GM12878 (cell line): ENCODE measurements around the gene VWA7. TPM values are rescaled to one million over a fixed set of nuclear protein-coding genes. Genes with fewer than 3 reads are reported as not detected.
A peak's percentile ranks its signal among the peaks of the same experiment; 100 is the strongest.

Experiments
- BACH1 ChIP-seq: fragments of 450-650 bp; IDR thresholded peaks from 2 replicates; pipeline ENCODE4 v1.6.1; 2017; ENCODE audit warnings: mild to moderate bottlenecking, borderline replicate concordance
- BCLAF1 ChIP-seq: fragments of 450-650 bp; IDR thresholded peaks from 2 replicates; pipeline ENCODE4 v1.6.1; 2017; ENCODE audit warnings: antibody characterized with exemption, mild to moderate bottlenecking, moderate library complexity
- BHLHE40 ChIP-seq, 2 experiments: fragments of 450-650 bp in 1 of 2; IDR thresholded peaks; 2 replicates each; pipeline ENCODE4 v1.6.1; 2011 to 2017; ENCODE audit warnings: low read depth in 2 of 2, borderline replicate concordance in 1 of 2, improper control_type of control experiment in 1 of 2, low read length in 1 of 2, mild to moderate bottlenecking in 1 of 2
- CBFB ChIP-seq: IDR thresholded peaks from 2 replicates; pipeline ENCODE4 v1.6.1; 2016; ENCODE audit warnings: antibody characterized with exemption, low read depth
- CHD1 ChIP-seq: IDR thresholded peaks from 2 replicates; pipeline ENCODE4 v1.6.1; 2012; ENCODE audit warnings: low read depth, low read length, improper control_type of control experiment
- EGR1 ChIP-seq, 2 experiments: IDR thresholded peaks; 1 replicate in 1 of 2; 2 replicates in 1 of 2; pipeline ENCODE4 v1.6.1; 2011 to 2012; ENCODE audit warnings: low read depth in 2 of 2, low read length in 2 of 2, borderline replicate concordance in 1 of 2, mild to moderate bottlenecking in 1 of 2, moderate library complexity in 1 of 2
- ELK1 ChIP-seq: IDR thresholded peaks from 2 replicates; pipeline ENCODE4 v1.6.1; 2012; ENCODE audit warnings: low read depth, low read length, improper control_type of control experiment
- HCFC1 ChIP-seq: fragments of 150-350 bp; IDR thresholded peaks from 2 replicates; pipeline ENCODE4 v1.6.1; 2014; ENCODE audit warnings: low read length
- HDAC2 ChIP-seq: fragments of 200-600 bp; sonication (generic); IDR thresholded peaks from 2 replicates; pipeline ENCODE4 v1.6.1; 2017
- MEF2A ChIP-seq: IDR thresholded peaks from 2 replicates; pipeline ENCODE4 v1.6.1; 2011; ENCODE audit warnings: low read depth, mild to moderate bottlenecking, low read length, moderate library complexity; ENCODE audit not compliant: insufficient read depth
- MYC ChIP-seq: IDR thresholded peaks from 2 replicates; pipeline ENCODE4 v1.6.1; 2011; ENCODE audit warnings: mild to moderate bottlenecking, low read length, moderate library complexity, inconsistent platforms; ENCODE audit not compliant: insufficient read depth, insufficient replicate concordance, insufficient read length, severe bottlenecking
- NFXL1 ChIP-seq: fragments of 450-650 bp; IDR thresholded peaks from 2 replicates; pipeline ENCODE4 v1.6.1; 2017; ENCODE audit warnings: antibody characterized with exemption, mild to moderate bottlenecking, borderline replicate concordance
- NRF1 ChIP-seq: conservative IDR thresholded peaks from 2 replicates; pipeline ENCODE4 v1.6.1; 2011; ENCODE audit warnings: mild to moderate bottlenecking, low read depth, low read length, improper control_type of control experiment
- RUNX3 ChIP-seq: IDR thresholded peaks from 2 replicates; pipeline ENCODE4 v1.6.1; 2012; ENCODE audit warnings: low read length, inconsistent platforms
- SKIL ChIP-seq: fragments of 450-650 bp; IDR thresholded peaks from 2 replicates; pipeline ENCODE4 v1.6.1; 2017; ENCODE audit warnings: mild to moderate bottlenecking, low read depth, inconsistent platforms; ENCODE audit not compliant: poor library complexity, severe bottlenecking
- SMAD5 ChIP-seq: IDR thresholded peaks from 2 replicates; pipeline ENCODE4 v1.6.1; 2016; ENCODE audit warnings: antibody characterized with exemption, low read depth
- SMARCA5 ChIP-seq: fragments of 450-650 bp; IDR thresholded peaks from 2 replicates; pipeline ENCODE4 v1.6.1; 2017; ENCODE audit warnings: mild to moderate bottlenecking
- SREBF2 ChIP-seq: IDR thresholded peaks from 2 replicates; pipeline ENCODE4 v1.6.1; 2012; ENCODE audit warnings: mild to moderate bottlenecking, low read length
- TCF3 ChIP-seq: IDR thresholded peaks from 2 replicates; pipeline ENCODE4 v1.6.1; 2012; ENCODE audit warnings: low read depth, mild to moderate bottlenecking, low read length, borderline replicate concordance; ENCODE audit not compliant: insufficient read depth
- YY1 ChIP-seq: IDR thresholded peaks from 2 replicates; pipeline ENCODE4 v1.6.1; 2011; ENCODE audit warnings: low read depth, mild to moderate bottlenecking, low read length
- ZBTB33 ChIP-seq: fragments of 450-650 bp; IDR thresholded peaks from 2 replicates; pipeline ENCODE4 v1.6.1; 2017; ENCODE audit warnings: mild to moderate bottlenecking
- ZNF384 ChIP-seq: IDR thresholded peaks from 2 replicates; pipeline ENCODE4 v1.6.1; 2012; ENCODE audit warnings: low read depth, mild to moderate bottlenecking, low read length, improper control_type of control experiment, borderline replicate concordance
- ZSCAN29 ChIP-seq: fragments of 450-650 bp; IDR thresholded peaks from 2 replicates; pipeline ENCODE4 v1.6.1; 2017; ENCODE audit warnings: mild to moderate bottlenecking, moderate library complexity
- polyA plus RNA-seq, 11 experiments: library from polyadenylated mRNA; depleted of rRNA in 4 of 11; unstranded in 6 of 11; stranded (reverse) in 5 of 11; fragments of >200 nt; fragmentation: Nextera tagmentation in 4 of 11; fragmentation: Illumina TruSeq in 1 of 11; extraction: Ambion mirVana in 4 of 11; extraction: Trizol in 1 of 11; gene quantifications; 1 replicate in 1 of 11; 2 replicates in 10 of 11; pipeline versions ENCODE4 v1.2.1 to v1.2.3, GENCODE V29; 2011 to 2016; ENCODE audit warnings: inconsistent platforms in 2 of 11, missing spikeins in 2 of 11, low read depth in 1 of 11
- total RNA-seq, 4 experiments: library from RNA; depleted of rRNA in 3 of 4; stranded (reverse); fragments of >200 nt in 3 of 4; fragmentation: Illumina TruSeq in 1 of 4; extraction: Trizol in 1 of 4; gene quantifications; 2 replicates each; pipeline versions ENCODE4 v1.2.1 to v1.2.3, GENCODE V29; 2013 to 2021

The VWA7 gene
- total and polyA plus RNA-seq, 10 of the 15 experiments (the other 5 are each of a cell fraction or from before 2014, with no cell fraction given) = 0.11 to 3.1 (median 1.2) TPM; not detected in 1

- TF ChIP-seq BCLAF1 = no peak
- TF ChIP-seq CBFB = no peak
- no peak for TF ChIP-seq YY1
- TF ChIP-seq SKIL = peak; percentile 13
- no peak for TF ChIP-seq SMARCA5
- peak; percentile 39; the same call in 1 of the 2 replicates for TF ChIP-seq HCFC1
- TF ChIP-seq ELK1 = no peak
- TF ChIP-seq NFXL1 = no peak
- TF ChIP-seq MYC = no peak
- no peak for TF ChIP-seq BHLHE40 (IDR thresholded peaks at IDR 0.05; ENCODE audit: borderline replicate concordance in 1 of 2, low read depth in 2 of 2, low read length in 1 of 2)
- TF ChIP-seq ZSCAN29 = no peak
- 0 out of 2 replicates have a peak, but pooled peaks have one; percentile 57 for TF ChIP-seq CHD1
- no peak for TF ChIP-seq TCF3
- TF ChIP-seq MEF2A = no peak
- TF ChIP-seq BACH1 = peak; percentile 96; the same call in 1 of the 2 replicates
- TF ChIP-seq ZBTB33 = no peak
- TF ChIP-seq NRF1 = no peak
- TF ChIP-seq EGR1 (IDR thresholded peaks at IDR 0.05; ENCODE audit: borderline replicate concordance in 1 of 2, low read depth in 2 of 2, low read length in 2 of 2) = no peak
- no peak for TF ChIP-seq HDAC2
- TF ChIP-seq RUNX3 = peak; percentile 36
- no peak for TF ChIP-seq SMAD5
- no peak for TF ChIP-seq ZNF384
- TF ChIP-seq SREBF2 = no peak
These were observed 45.1 kb upstream of the VWA7 start (continued) for GRCh38 chr6:31822036-31822821.
